Ramos (cell line): ENCODE measurements around the gene KANSL3.

Experiments
- in situ Hi-C: fragments of 300-500 bp; cut with MboI; formaldehyde crosslinking; loops from one replicate; pipeline ENCODE4 v1.14.3; 2022; ENCODE audit warnings: low sequenced_read_pairs; ENCODE audit not compliant: unreplicated experiment

Gene KANSL3

DNA sequence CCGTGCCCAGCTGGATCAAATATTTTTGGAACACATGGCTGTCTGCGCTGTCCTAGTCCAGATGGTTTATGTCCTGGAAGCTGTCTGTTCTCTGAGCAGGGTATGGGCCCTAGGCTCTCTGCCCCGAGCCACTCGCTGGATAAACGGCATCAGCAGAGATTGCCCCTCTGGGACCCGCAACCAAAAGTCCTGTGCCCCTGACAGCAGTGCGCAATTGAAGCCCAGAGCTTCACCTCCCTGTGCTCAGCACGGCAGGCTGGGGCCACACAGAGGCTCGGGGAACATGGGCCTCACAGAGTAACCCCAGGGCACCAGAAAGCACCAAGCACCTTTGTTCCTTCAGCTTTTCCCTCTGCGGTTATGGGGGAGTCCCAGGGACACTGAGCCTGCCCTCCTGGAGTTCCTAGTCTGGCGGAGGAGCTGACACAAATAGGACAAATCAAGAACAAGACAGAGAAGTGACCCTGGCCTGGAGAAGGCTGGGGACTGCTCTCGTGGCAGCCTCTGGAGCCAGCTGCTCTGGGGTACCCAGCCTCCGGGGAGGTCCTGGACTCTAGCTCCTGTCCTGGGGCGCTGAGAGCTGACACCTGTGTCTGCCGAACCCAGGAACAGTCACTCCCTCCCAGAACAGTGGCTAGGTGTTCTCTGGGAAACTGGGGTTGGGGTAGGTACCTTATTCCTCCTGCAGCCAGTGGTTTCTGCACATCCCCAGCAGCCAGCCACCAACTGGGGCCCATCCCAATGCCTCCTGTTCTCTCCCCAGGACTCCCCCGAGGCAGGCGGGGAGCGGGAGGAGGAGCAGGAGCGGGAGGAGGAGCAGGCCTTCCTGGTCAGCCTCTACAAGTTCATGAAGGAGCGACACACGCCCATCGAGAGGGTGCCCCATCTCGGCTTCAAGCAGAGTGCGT is 89.3 kb downstream of the KANSL3 start:
- in situ Hi-C loops: no loop called here

DNA sequence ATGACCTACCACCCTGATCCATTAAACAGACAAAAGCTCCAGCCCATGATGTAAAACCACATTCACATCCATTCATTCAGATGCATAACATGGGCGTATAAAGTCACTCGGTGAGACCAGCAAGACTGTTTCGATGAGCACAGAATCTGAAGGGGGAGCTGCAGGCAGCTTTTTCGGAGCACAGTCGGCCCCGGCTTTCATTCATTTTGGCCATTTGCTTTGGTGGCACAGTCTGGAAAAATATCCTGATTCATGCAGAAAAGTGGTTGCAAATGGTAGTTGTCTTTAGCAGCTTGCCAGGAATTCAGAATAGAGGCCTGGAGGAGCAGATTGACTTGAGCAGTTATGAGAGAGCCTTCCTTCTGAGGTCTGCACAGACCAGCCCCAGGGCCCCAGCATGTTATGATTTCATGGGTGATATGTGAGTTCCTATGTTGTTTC is 90.4 kb downstream of the KANSL3 start:
- in situ Hi-C loops: no loop called here

DNA sequence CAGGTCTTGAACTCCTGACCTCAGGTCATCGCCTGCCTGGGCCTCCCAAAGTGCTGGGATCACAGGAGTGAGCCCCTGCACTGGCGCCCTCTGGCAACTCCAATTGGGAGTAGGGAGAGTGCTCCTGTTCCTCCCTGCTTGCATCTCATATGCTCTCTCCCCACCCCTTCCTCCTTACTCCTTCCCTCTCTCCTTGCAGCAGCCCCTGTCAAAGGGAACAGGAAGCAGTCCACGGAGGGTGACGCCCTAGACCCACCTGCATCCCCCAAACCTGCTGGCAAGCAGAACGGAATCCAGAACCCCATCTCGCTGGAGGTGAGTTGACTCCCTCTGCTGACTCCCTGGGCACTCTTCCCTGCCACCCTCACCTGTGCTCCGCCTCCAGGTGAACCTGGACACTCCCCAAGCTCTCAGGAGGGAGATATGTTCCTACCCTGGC is 90.9 kb downstream of the KANSL3 start:
- in situ Hi-C loops: no loop called here

DNA sequence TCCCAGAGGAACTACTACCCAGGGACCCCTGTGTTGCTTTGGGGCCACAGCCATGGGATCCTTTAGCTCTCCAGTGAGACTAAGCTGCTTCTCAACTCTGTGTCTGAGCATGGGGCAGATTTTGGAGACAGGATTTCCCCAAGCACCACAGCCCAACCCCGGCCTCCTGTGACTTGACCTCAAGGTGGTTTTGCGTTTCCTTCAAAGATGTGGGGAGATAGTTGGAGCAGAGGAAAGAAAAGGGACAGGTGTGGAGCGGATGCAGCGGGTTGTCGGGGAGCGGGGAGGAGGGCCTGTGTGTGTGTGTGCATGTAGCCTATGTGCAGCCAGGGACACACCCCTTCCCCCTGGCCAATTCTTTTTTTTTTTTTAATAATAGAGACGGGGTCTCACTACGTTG is 91.3 kb downstream of the KANSL3 start:
- in situ Hi-C loops: no loop called here

DNA sequence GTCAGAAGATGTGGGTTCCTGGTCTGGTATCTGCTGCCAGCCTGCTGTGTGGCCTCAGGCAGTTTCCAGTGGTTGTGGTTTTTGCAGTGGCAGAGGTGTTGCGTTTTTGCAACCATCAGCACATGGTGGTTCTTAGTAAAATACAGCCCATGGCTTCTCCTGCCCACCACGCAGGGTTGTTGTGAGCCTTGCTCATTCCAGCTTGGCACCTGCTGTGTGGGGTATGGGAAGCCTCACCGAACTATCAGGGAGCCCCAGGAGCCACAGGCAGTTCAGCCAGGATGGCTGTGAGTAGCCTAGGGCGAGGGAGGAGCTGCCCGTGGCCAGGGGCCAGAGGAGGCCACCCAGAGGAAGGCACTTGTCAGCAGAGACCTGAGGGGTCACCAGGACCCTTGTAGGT is 91.8 kb downstream of the KANSL3 start:
- in situ Hi-C loops: no loop called here
